ENCODE measurements around the gene FAM210B.

FAM210B gene

DNA sequence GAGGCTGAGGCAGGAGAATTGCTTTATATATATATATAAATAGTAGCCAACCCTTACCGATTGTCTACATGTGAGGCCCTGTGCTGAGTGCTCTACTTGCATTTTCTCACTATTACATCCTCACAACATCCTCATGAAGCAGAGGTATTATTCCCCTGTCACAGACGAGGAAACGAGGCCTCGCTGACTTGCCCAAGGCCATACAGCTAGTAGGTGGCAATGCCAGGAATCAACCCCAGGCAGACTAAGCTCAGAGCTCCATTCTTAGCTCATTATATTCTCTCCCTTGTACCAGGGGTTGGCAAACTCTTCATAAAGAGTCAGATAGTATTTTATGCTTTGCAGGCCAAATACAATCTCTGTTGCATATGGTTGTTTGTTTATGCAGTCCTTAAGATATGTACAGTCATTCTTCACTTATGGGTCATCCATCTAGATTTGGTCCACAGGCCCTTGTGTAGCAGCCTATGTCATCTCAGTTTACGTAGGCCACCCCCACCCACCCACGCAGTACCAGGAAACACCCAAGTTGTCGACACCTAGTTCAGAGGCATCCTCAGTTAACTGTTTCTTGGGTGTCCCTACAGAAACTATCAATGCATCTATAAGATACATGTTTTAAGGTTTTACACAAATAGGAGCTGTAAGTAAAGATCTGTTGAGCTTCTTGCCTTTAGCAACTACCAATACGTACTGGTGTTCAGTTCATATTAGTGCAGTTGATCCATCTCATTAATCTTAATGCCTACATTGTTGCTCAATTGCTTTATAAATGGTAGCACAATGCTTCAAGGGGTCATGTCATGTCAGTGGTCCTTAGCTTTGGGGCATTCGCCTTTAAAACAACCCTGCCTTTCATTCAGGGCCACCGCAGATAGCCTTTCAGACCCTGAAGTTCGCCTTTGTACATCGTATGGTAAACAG lies 56.3 kb downstream of the FAM210B start:
- peak overlapping the region; percentile 31; the same call in 1 of the 2 replicates for H3K4me3 ChIP-seq (ENCODE audit: low read depth, low read length)
- TF ChIP-seq, protein P1, sequence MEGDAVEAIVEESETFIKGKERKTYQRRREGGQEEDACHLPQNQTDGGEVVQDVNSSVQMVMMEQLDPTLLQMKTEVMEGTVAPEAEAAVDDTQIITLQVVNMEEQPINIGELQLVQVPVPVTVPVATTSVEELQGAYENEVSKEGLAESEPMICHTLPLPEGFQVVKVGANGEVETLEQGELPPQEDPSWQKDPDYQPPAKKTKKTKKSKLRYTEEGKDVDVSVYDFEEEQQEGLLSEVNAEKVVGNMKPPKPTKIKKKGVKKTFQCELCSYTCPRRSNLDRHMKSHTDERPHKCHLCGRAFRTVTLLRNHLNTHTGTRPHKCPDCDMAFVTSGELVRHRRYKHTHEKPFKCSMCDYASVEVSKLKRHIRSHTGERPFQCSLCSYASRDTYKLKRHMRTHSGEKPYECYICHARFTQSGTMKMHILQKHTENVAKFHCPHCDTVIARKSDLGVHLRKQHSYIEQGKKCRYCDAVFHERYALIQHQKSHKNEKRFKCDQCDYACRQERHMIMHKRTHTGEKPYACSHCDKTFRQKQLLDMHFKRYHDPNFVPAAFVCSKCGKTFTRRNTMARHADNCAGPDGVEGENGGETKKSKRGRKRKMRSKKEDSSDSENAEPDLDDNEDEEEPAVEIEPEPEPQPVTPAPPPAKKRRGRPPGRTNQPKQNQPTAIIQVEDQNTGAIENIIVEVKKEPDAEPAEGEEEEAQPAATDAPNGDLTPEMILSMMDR (IDR thresholded peaks at IDR 0.05; ENCODE audit: low read depth, low read length): no peak

DNA sequence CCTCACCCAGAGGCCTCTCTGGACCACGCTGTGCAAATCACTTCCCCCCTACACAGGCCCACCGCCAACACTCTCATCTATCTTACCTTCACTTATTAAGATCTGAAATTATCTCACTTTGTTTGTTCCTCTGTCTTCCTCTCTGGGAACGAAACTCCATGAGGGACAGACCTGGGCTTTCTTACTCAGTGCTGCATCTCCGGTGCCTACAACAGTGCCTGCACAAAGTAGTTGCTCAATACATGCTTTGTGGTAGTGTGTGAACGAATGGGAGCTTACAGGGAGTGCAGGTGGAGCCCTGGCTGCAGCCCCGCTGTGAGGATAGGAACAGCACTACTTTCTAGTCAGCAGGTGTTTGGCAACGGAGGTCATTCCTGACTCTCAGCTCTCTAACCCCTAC lies 58.6 kb downstream of the FAM210B start:
- H3K4me3 ChIP-seq (ENCODE audit: low read depth, low read length): no peak overlapping the region
- TF ChIP-seq, protein P1 (IDR thresholded peaks at IDR 0.05; ENCODE audit: low read depth, low read length): no peak

DNA sequence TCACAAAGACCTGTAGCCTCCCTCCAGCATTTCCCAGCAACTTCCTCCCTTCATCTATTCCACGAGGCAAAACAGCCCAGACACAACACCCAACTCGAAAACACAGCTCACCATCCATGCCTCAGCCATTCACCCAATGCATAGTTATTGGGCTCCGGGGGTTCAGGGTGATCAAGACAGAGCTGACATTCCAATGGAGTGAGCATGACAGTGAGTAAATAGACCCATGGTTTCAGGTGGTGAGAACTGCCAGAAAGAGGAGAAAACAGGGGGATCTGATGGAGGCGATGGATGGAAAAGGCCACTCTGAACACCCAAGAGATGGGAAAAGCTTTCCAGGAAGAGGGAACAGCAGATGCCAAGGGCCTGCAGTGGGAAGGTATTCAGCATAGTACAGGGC lies 59.1 kb downstream of the FAM210B start:
- H3K4me3 ChIP-seq (ENCODE audit: low read depth, low read length): no peak overlapping the region
- TF ChIP-seq, protein P1 (IDR thresholded peaks at IDR 0.05; ENCODE audit: low read depth, low read length): no peak

All from WI38 (cell line).